Activated CD4-positive, alpha-beta T cell treated with anti-CD3 and anti-CD28 coated beads, Interleukin-2, amount 50 U/mL, for 16 hours (primary cell): Measurements from ENCODE around the gene SPNS3.

Experiments used
- DNase-seq: peaks from one replicate; pipeline ENCODE4 v3.0.0-alpha.2; 2020

Gene SPNS3

GRCh38 chr17:4532860-4533522, 99.3 kb downstream of the SPNS3 start:
- DNase-seq = no peak

DNA sequence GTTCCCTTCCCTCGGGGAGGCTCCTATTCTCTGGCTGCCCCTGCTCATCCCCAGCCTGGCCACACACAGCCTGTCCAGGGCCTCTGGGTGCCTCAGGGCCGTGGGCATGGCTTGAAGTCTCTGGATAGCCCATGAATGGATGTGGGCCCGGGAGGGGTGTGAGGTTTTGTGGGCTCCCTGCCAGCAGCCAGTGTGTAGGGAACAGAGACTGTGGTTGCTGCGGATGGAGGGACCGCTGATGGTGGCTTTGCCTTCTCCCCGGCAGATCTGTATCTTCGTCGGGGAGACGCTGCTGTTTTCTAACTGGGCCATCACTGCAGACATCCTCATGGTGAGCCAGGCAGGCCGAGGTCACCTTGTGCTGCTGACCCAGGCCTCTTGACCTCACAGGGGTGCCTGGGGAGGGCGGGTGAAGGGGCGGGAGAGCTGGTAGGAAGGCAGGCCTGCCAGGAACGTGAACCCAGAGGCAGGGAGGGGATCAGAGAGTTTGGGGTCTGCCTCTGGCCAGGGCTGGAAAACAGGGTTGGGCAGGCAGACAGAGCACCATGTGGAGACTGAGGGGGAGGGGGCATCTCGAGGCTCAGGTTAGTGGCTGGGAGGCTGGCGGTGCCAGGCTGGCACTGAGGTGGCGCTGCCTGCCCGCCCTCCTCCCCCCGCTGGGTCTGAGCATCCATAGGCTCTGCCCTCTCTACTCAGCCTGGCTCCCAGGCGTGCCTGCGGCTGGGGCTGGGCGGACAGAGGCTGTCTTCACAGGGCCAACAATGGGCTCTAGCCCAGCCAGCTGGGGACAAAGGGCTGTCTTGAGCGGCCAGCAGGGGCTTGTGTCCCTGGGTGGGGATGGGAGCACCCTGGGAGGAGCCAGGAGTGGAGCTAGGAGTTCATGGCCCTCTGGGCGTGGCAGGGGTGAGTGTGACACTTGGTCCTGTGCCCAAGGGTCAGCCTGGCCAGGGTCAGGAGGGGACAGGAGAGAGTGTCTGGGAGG, 100.1 kb downstream of the SPNS3 start:
- DNase-seq = peak; percentile 27

GRCh38 chr17:4534515-4534914, 100.8 kb downstream of the SPNS3 start:
- no peak for DNase-seq

DNA sequence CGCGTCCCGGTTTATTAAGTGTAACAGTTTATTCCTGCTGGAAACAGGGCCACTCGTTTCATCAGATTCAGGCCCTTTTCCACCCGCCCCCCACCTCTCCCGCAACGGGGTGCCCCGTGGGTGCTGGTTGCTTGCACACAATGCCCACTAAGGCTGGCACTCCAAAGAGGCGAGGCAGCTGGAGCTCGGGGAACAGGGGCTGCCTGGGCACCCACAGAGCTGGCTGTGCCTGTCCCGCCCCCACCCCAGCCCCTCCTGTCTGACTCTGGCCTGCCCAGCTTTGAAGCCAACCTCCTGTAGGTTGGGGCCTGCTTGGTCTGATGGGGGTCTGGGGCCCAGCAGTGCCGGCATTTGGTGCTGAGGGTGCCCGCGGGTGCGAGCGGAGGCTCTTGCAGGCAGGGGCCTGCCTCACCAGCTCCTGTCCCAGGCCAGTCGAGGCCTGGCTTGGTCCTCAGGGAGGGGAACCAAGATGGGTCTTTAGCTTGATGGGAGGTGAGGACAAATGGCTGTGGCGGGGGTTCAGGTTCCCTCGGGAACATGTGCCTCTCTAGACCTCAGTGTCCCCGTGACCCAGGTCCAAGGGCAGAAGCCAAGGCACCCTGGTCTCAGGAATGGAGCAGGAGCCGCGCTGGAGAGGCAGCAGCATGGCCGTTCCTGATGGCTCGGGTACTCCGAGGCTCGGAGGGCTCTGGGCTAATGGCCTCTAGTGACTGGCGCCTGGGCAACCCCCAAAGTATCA, 101.4 kb downstream of the SPNS3 start:
- peak; percentile 10 for DNase-seq

DNA sequence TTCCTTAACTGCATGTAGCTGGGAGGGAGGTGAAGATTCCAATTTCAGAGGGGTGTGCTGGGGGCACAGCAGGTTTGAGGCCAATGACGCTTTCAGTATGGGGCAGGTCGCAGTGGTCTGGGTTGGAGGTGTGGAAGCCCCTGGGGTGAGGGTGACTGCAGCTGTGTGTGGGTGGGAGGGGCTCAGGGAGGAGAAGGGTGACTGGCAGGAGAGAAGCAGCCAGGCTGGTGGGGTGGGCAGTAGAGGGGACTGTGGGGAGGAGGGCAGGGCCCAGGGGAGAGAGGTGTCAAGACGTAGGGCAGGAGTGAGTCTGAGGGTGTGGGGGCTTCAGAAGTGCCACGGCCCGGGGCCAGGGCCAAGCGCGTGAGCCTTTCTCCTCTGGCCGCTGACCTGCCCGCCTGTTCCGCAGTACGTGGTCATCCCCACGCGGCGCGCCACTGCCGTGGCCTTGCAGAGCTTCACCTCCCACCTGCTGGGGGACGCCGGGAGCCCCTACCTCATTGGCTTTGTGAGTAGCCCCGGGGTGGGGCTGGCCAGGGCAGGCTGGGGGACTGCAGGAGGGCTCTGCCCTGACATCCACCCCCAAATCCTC, 102.0 kb downstream of the SPNS3 start:
- no peak for DNase-seq

DNA sequence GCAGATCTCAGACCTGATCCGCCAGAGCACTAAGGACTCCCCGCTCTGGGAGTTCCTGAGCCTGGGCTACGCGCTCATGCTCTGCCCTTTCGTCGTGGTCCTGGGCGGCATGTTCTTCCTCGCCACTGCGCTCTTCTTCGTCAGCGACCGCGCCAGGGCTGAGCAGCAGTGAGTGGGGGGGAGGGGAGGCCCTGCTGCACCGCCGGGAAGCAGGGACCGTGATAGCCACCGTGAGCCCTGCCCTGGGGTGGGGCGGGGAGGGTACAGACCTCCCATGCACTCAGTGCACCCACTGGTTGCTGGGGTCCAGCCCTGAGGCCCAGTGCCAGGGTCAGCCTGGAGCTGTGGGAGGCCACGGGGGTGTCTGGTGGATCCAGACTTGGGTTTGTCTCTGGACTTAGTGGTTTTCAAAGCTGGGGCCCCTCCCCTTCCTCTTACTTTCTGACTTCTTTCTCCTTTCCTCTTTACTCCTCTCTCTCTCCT, 102.6 kb downstream of the SPNS3 start:
- DNase-seq = no peak

- DNase-seq = no peak
Measured at GRCh38 chr17:4536742-4537411, 103.1 kb downstream of the SPNS3 start.
